OCI-LY1 (cell line): ENCODE measurements around the gene EML6.

Experiments
- H2AFZ ChIP-seq: fragments of 200-600 bp; sonication (generic), shearing (Covaris generic); 2 replicates; pipeline ENCODE4 v1.6.0; 2014; ENCODE audit warnings: antibody characterized with exemption, mild to moderate bottlenecking, low read length
- H3F3A ChIP-seq: fragments of 200-600 bp; sonication (generic), shearing (Covaris generic); 2 replicates; pipeline ENCODE4 v1.6.0; 2014; ENCODE audit warnings: mild to moderate bottlenecking, antibody characterized with exemption, low read length, moderate library complexity; ENCODE audit not compliant: insufficient read depth
- H3K27ac ChIP-seq: fragments of 200-600 bp; sonication (generic); 2 replicates; pipeline ENCODE4 v1.5.1; 2014; ENCODE audit warnings: low read length, mixed run types, mild to moderate bottlenecking, low read depth; ENCODE audit not compliant: poor library complexity, severe bottlenecking
- H3K27me3 ChIP-seq: fragments of 200-600 bp; sonication (generic); 2 replicates; pipeline ENCODE4 v1.6.0; 2014; ENCODE audit warnings: antibody characterized with exemption, mild to moderate bottlenecking, low read length, moderate library complexity; ENCODE audit not compliant: insufficient read depth
- H3K36me3 ChIP-seq: fragments of 200-600 bp; sonication (generic); 2 replicates; pipeline ENCODE4 v1.6.1; 2014; ENCODE audit warnings: mild to moderate bottlenecking, antibody characterized with exemption, low read length, moderate library complexity, mixed read lengths; ENCODE audit not compliant: insufficient read depth
- H3K4me1 ChIP-seq: fragments of 200-600 bp; sonication (generic); 2 replicates; pipeline ENCODE4 v1.5.1; 2014; ENCODE audit warnings: mild to moderate bottlenecking, low read length, moderate library complexity; ENCODE audit not compliant: insufficient read depth, severe bottlenecking
- H3K4me2 ChIP-seq: fragments of 200-600 bp; sonication (generic), shearing (Covaris generic); 2 replicates; pipeline ENCODE4 v1.6.1; 2014; ENCODE audit warnings: low read length
- H3K4me3 ChIP-seq: fragments of 200-600 bp; sonication (generic); 2 replicates; pipeline ENCODE4 v1.5.1; 2014; ENCODE audit warnings: low read length, low read depth, mild to moderate bottlenecking, mixed read lengths; ENCODE audit not compliant: poor library complexity, severe bottlenecking
- H3K79me2 ChIP-seq: fragments of 200-600 bp; shearing (Covaris generic); 2 replicates; pipeline ENCODE4 v1.6.1; 2016; ENCODE audit warnings: mixed run types, low read length, mixed read lengths; ENCODE audit not compliant: insufficient read depth
- H3K9ac ChIP-seq: fragments of 200-600 bp; sonication (generic), shearing (Covaris generic); 2 replicates; pipeline ENCODE4 v1.6.1; 2014; ENCODE audit warnings: mild to moderate bottlenecking, low read length, mixed read lengths
- H3K9me2 ChIP-seq: fragments of 200-600 bp; sonication (generic), shearing (Covaris generic); 2 replicates; pipeline ENCODE4 v1.6.1; 2014; ENCODE audit warnings: low read depth, mild to moderate bottlenecking, low read length, mixed read lengths
- H3K9me3 ChIP-seq: fragments of 200-600 bp; shearing (Covaris generic); 2 replicates; pipeline ENCODE4 v1.6.1; 2014; ENCODE audit warnings: low read length, mixed read lengths
- H4K20me1 ChIP-seq: fragments of 200-600 bp; sonication (generic), shearing (Covaris generic); 2 replicates; pipeline ENCODE4 v1.6.0; 2016; ENCODE audit warnings: mild to moderate bottlenecking, low read length; ENCODE audit not compliant: insufficient read depth
- CTCF ChIP-seq: fragments of 200-600 bp; sonication (generic), shearing (Covaris generic); IDR thresholded peaks from 2 replicates; pipeline ENCODE4 v1.5.1; 2017; ENCODE audit warnings: mild to moderate bottlenecking, antibody characterized with exemption, low read length, moderate library complexity, mixed read lengths
- EZH2 ChIP-seq: fragments of 200-600 bp; sonication (generic), shearing (Covaris generic); IDR thresholded peaks from 2 replicates; pipeline ENCODE4 v1.8.0; 2017; ENCODE audit warnings: borderline replicate concordance, mixed run types, mild to moderate bottlenecking, antibody characterized with exemption, low read length, moderate library complexity, mixed read lengths

EML6 gene

GRCh38 chr2:54714996-54715395 is 8.5 kb upstream of the EML6 start:
- Histone ChIP-seq H3K9ac (no peak overlapping the region), H3K36me3 (no peaks in the 10 kb centered on the region), H3K4me3 (no peak overlapping the region), H3K79me2 (no peaks in the 10 kb centered on the region), H3K27ac (no peak overlapping the region), H3K9me2 (no peaks in the 10 kb centered on the region), H3K27me3 (no peaks in the 10 kb centered on the region), H3F3A (no peaks in the 10 kb centered on the region), H4K20me1 (no peaks in the 10 kb centered on the region), H3K9me3 (peaks cover 4% of the 10 kb centered on the region; the same call in 1 of the 2 replicates), H3K4me1 (no peaks in the 10 kb centered on the region), H2AFZ (no peak overlapping the region), H3K4me2 (no peak overlapping the region)
- no peak for TF ChIP-seq EZH2
- TF ChIP-seq CTCF, result no peak

- Histone ChIP-seq H2AFZ (no peak overlapping the region), H3K79me2 (no peaks in the 10 kb centered on the region), H3K27me3 (no peaks in the 10 kb centered on the region), H3F3A (no peaks in the 10 kb centered on the region), H3K36me3 (no peaks in the 10 kb centered on the region), H3K27ac (no peak overlapping the region), H3K9me2 (no peaks in the 10 kb centered on the region), H3K4me2 (no peak overlapping the region), H4K20me1 (no peaks in the 10 kb centered on the region), H3K4me3 (no peak overlapping the region), H3K9me3 (peaks cover 4% of the 10 kb centered on the region; the same call in 1 of the 2 replicates), H3K9ac (no peak overlapping the region), H3K4me1 (no peaks in the 10 kb centered on the region)
- TF ChIP-seq CTCF, result no peak
These were observed 7.1 kb upstream of the EML6 start for GRCh38 chr2:54716375-54716774.

- Histone ChIP-seq H4K20me1 (no peaks in the 10 kb centered on the region), H3K36me3 (no peaks in the 10 kb centered on the region), H2AFZ (no peak overlapping the region), H3K27me3 (no peaks in the 10 kb centered on the region), H3K4me3 (no peak overlapping the region), H3K4me1 (peaks cover 15% of the 10 kb centered on the region), H3K9me2 (no peaks in the 10 kb centered on the region), H3K4me2 (no peak overlapping the region), H3K9ac (no peak overlapping the region), H3K9me3 (peaks cover 4% of the 10 kb centered on the region; the same call in 1 of the 2 replicates), H3F3A (0 out of 2 replicates have a peak, but pooled peaks cover 2% of the 10 kb centered on the region), H3K79me2 (peaks cover 3% of the 10 kb centered on the region; the same call in 1 of the 2 replicates), H3K27ac (no peak overlapping the region)
- TF ChIP-seq EZH2, result no peak
- no peak for TF ChIP-seq CTCF
These were observed 2.9 kb upstream of the EML6 start for GRCh38 chr2:54720563-54720962.
